Heart left ventricle (tissue), 16 donors: ENCODE measurements around the gene KIF13A. TPM values are rescaled to one million over a fixed set of nuclear protein-coding genes. Genes with fewer than 3 reads are reported as not detected.
A peak's percentile ranks its signal among the peaks of the same experiment; 100 is the strongest.

Source experiments
- ATAC-seq, 4 donors: fragments of 200-7000 bp; cut with Tn5 transposase; one replicate each; pipeline ENCODE4 v1.9.1; 2020 to 2022; ENCODE audit warnings: moderate library complexity in 4 of 4, mild to moderate bottlenecking in 3 of 4, moderate number of reproducible peaks in 1 of 4
- DNase-seq, 5 donors: peaks; one replicate each; pipeline ENCODE4 v3.0.0-alpha.2; 2020
- H3K27ac ChIP-seq, 12 donors: fragments of 200-600 bp; sonication (generic) in 4 of 12; one replicate each; pipeline versions ENCODE4 v1.5.0 to v1.8.0; 2016 to 2022; ENCODE audit warnings: mild to moderate bottlenecking in 2 of 12
- H3K27me3 ChIP-seq, 9 donors: fragments of 200-600 bp; sonication (generic) in 2 of 9; one replicate each; pipeline versions ENCODE4 v1.5.1 to v1.8.0; 2016 to 2022; ENCODE audit warnings: mild to moderate bottlenecking in 3 of 9
- H3K36me3 ChIP-seq, 9 donors: fragments of 200-600 bp; sonication (generic) in 2 of 9; one replicate each; pipeline versions ENCODE4 v1.5.0 to v1.8.0; 2018 to 2022; ENCODE audit warnings: mild to moderate bottlenecking in 2 of 9
- H3K4me1 ChIP-seq, 12 donors: fragments of 200-600 bp; sonication (generic) in 4 of 12; one replicate each; pipeline versions ENCODE4 v1.5.0 to v1.8.0; 2016 to 2022; ENCODE audit warnings: mild to moderate bottlenecking in 3 of 12
- H3K4me3 ChIP-seq, 12 donors: fragments of 200-600 bp; sonication (generic) in 4 of 12; one replicate each; pipeline versions ENCODE4 v1.5.0 to v1.8.0; 2017 to 2022; ENCODE audit warnings: mild to moderate bottlenecking in 9 of 12, moderate library complexity in 4 of 12
- H3K9me3 ChIP-seq, 12 donors: fragments of 200-600 bp; sonication (generic) in 4 of 12; one replicate each; pipeline versions ENCODE4 v1.5.0 to v1.8.0; 2016 to 2022; ENCODE audit warnings: mild to moderate bottlenecking in 1 of 12
- POLR2A ChIP-seq, 2 donors: fragments of 450-650 bp; IDR thresholded peaks; one replicate each; pipeline ENCODE4 v1.6.1; 2017; ENCODE audit warnings: antibody characterized with exemption in 2 of 2, mild to moderate bottlenecking in 2 of 2, moderate library complexity in 2 of 2
- WGBS, 4 donors: extraction: QIAGEN DNeasy Blood & Tissue Kit in 2 of 4; methylation state at CpG; one replicate each; pipeline versions ENCODE4 v1.1.5 to v1.1.7; 2013 to 2018; 5-methylcytosine and 5-hydroxymethylcytosine counted together
- intact Hi-C, 10 donors: fragments of 100-400 bp; cut with DNase I; formaldehyde crosslinking; loops; one replicate each; pipeline versions ENCODE4 v1.11.1 to v1.14.2; 2022
- polyA plus RNA-seq, 2 donors: library from polyadenylated mRNA; stranded (reverse); fragments of 200-250 nt; gene quantifications; one replicate each; pipeline ENCODE4 v1.2.3, GENCODE V29; 2013
- total RNA-seq, 9 donors: library from RNA; depleted of rRNA in 2 of 9; stranded (reverse); fragments of >200 nt in 2 of 9; fragmentation: NEBNext Ultra II Directional in 3 of 9; extraction: Animal tissue kit (Norgen Biotek cat#: 25700) in 3 of 9; gene quantifications; one replicate each; pipeline versions ENCODE4 v1.1.0 to v1.2.4, GENCODE V29; 2016 to 2023
- TF ChIP-seq, protein P1 (sequence below), 12 donors: fragments of 200-600 bp; sonication (generic) in 4 of 12; IDR thresholded peaks; one replicate each; pipeline versions ENCODE4 v1.5.0 to v1.8.0; 2018 to 2022; ENCODE audit warnings: antibody characterized with exemption in 12 of 12, mild to moderate bottlenecking in 5 of 12
- donor health status: ischemic (EF 13 %, LVEDD 7.1; RV severe dilation, severe dysfunction).
- donor health status: healthy with polysubstance abuse.
- donor health status: DM: no; HTN: yes; CAD: no.
- donor health status: DM: no; HTN: no; CAD: no.
- donor health status: ischemic (EF 25% LVEDD 6.9; RV normal size, moderate dysfunction).
- donor health status: ischemic (EF 25% LVEDD 5.7; RV mildly dilated, moderate dysfunction).
- donor health status: healthy.
- donor health status: DM: yes; HTN: yes; CAD: no.
- donor health status: ischemic (EF 35%, LVEDD 5.7; RV mildly dilated, moderate dysfunction).
- donor health status: nonischemic (EF 11% LVEDD 7.7; RV severe dilation, severe dysfunction).
- donor health status: DM: yes; HTN: yes; CAD: no.
- donor health status: PGD.
- donor health status: ischemic (EF 29% LVEDD 5.4; RV normal size, mild dysfunction).
- donor health status: nonischemic (EF 23%, LVEDD 6.1; RV moderate dilation, normal function).

Gene KIF13A
- total and polyA plus RNA-seq, 11 donors = 17.1 to 148 (median 72.2) TPM

DNA sequence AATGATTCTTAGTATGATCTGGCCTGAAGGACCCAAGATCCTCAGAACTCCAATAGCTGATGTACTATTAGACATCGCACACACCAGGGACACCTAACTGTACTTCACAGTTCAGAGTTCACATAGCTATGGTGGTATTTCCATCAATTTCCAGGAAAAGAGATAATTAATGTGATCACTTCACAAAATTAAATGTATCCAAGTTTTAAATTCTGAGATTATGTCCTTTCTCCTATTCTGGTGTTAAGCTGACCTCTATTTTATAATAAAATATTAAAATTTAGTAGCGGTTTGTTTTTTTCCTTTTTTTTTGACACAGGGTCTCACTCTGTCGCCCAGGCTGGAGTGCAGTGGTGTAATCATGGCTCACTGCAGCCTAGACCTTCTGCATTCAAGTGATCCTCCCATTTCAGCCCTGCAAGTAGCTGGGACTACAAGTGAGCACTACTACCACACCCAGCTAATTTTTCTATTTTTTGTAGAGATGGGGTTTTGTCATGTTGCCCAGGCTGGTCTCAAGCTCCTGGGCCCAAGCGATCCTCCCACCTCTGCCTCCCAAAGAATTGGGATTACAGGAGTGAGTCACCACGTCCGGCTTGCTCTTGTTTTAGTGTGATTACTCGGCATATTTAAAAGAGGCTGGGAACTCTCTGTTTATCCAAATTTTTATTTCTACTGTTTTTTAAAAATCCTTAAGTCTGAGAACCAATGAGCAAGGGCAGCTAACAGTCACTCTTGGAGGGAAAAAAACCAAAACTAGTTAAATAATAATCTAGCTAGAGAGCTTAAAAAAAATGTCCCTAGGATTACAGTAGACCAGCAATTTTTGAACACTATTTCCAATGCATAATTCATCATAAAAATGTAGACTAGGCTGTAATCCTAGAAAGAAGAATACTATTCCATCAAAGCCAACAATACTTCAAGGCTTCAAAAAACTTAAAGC is 16.0 kb downstream of the KIF13A start:
- H3K4me3 ChIP-seq = peak overlapping the region in 3 of 12 donors; percentile 3 to 14 (median 9)
- intact Hi-C loops = loop anchor here in 1 of 10 donors (5.0 kb wide), 1 partner anchor 39 kb away; no protein-coding TSS in a partner anchor
- 55 to 71% (median 59%) methylated on average over 7 of the region's 7 CpGs for WGBS, 4 donors
- DNase-seq (peak in 2 of 5 donors; percentile 34 to 56), ATAC-seq (peak in 3 of 4 donors; percentile 45 to 50 (median 46))
- H3K36me3 ChIP-seq = no peaks in the 10 kb centered on the region
- peaks cover 0 to 87% (median 68%) of the 10 kb centered on the region in 12 donors for H3K4me1 ChIP-seq
- no peaks in the 10 kb centered on the region for H3K9me3 ChIP-seq
- TF ChIP-seq, protein P1, sequence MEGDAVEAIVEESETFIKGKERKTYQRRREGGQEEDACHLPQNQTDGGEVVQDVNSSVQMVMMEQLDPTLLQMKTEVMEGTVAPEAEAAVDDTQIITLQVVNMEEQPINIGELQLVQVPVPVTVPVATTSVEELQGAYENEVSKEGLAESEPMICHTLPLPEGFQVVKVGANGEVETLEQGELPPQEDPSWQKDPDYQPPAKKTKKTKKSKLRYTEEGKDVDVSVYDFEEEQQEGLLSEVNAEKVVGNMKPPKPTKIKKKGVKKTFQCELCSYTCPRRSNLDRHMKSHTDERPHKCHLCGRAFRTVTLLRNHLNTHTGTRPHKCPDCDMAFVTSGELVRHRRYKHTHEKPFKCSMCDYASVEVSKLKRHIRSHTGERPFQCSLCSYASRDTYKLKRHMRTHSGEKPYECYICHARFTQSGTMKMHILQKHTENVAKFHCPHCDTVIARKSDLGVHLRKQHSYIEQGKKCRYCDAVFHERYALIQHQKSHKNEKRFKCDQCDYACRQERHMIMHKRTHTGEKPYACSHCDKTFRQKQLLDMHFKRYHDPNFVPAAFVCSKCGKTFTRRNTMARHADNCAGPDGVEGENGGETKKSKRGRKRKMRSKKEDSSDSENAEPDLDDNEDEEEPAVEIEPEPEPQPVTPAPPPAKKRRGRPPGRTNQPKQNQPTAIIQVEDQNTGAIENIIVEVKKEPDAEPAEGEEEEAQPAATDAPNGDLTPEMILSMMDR (IDR thresholded peaks at IDR 0.05) = no peak
- no peak for TF ChIP-seq POLR2A (IDR thresholded peaks at IDR 0.05)
- H3K27ac ChIP-seq = peak overlapping the region in 11 of 12 donors; percentile 4 to 88 (median 55)
- no peaks in the 10 kb centered on the region for H3K27me3 ChIP-seq

DNA sequence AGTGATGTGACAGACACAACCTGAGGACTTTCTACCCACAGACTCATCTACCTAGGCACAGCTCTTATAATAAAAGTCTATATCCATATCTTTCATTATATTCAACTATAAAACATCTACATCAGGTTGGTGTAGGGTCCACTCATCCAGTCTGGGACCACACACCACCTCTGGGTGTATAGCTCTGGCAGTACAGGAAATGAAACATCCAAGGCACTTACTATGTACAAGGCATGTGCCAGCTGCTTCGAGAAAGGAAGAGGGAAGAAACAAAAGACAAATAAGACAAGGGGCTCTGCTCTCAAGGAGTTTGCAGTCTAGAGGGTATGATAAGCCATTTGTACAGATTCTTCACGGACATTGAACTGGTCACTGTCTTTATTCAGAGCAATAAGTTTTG is 18.6 kb downstream of the KIF13A start:
- peak overlapping the region in 4 of 12 donors; percentile 2 to 32 (median 19) for H3K27ac ChIP-seq
- H3K9me3 ChIP-seq = no peaks in the 10 kb centered on the region
- H3K4me3 ChIP-seq = no peak overlapping the region
- no peak for DNase-seq
- H3K36me3 ChIP-seq = no peaks in the 10 kb centered on the region
- ATAC-seq = no peak
- 70 to 84% (median 75%) methylated on average over 2 of the region's 2 CpGs for WGBS, 4 donors
- no peaks in the 10 kb centered on the region for H3K27me3 ChIP-seq
- no peak for TF ChIP-seq POLR2A (IDR thresholded peaks at IDR 0.05)
- TF ChIP-seq, protein P1 (IDR thresholded peaks at IDR 0.05) = no peak
- intact Hi-C loops = loop anchor here in 2 of 10 donors (5.0 kb wide), 1 partner anchor 37 kb away; no protein-coding TSS in a partner anchor
- peaks cover 5 to 97% (median 78%) of the 10 kb centered on the region in 12 donors for H3K4me1 ChIP-seq

GRCh38 chr6:17967668-17968518 is 19.5 kb downstream of the KIF13A start:
- DNase-seq = no peak

More at GRCh38 chr6:17967668-17968518, 19.5 kb downstream of the KIF13A start:
- H3K4me3 ChIP-seq = no peak overlapping the region
- WGBS, 4 donors = 75 to 85% (median 80%) methylated on average over 5 of the region's 5 CpGs
- H3K36me3 ChIP-seq = no peaks in the 10 kb centered on the region
- peak in 1 of 4 donors; percentile 19 for ATAC-seq
- peaks cover 5 to 95% (median 74%) of the 10 kb centered on the region in 12 donors for H3K4me1 ChIP-seq
- H3K9me3 ChIP-seq = no peaks in the 10 kb centered on the region
- intact Hi-C loops = loop anchor here in 2 of 10 donors (5.0 kb wide), 1 partner anchor 36 kb away; no protein-coding TSS in a partner anchor
- no peaks in the 10 kb centered on the region for H3K27me3 ChIP-seq
- H3K27ac ChIP-seq = peak overlapping the region in 4 of 12 donors; percentile 3 to 32 (median 17)
- no peak for TF ChIP-seq POLR2A (IDR thresholded peaks at IDR 0.05)
- TF ChIP-seq, protein P1 (IDR thresholded peaks at IDR 0.05) = no peak
